Measurements from ENCODE around the gene ABHD6. TPM values are rescaled to one million over a fixed set of nuclear protein-coding genes. Genes with fewer than 3 reads are reported as not detected.

ABHD6 gene
- total RNA-seq, 1 donor: 2.3 TPM

Other genes starting within 250 kb of the ABHD6 start
- 29.1 TPM for gene FLNB, start 229.4 kb upstream of the ABHD6 start, total RNA-seq
- gene DNASE1L3, start 26.8 kb upstream of the ABHD6 start, total RNA-seq: 1.6 TPM
- gene RPP14, start 68.5 kb downstream of the ABHD6 start, total RNA-seq: 10.2 TPM
- gene HTD2, start 68.7 kb downstream of the ABHD6 start, total RNA-seq: 11.6 TPM
- gene PXK, start 95.1 kb downstream of the ABHD6 start, total RNA-seq: 50.7 TPM
- gene PDHB, start 196.0 kb downstream of the ABHD6 start, total RNA-seq: 21.5 TPM